Endodermal cell (in vitro differentiated cells): Measurements from ENCODE around the gene RAB14. TPM values are rescaled to one million over a fixed set of nuclear protein-coding genes. Genes with fewer than 3 reads are reported as not detected.

Source experiments
- DNase-seq: peaks from one replicate; pipeline ENCODE4 v3.0.0-alpha.2; 2017
- H3K27ac ChIP-seq: 2 replicates; pipeline ENCODE4 v1.5.1; 2013; ENCODE audit warnings: mild to moderate bottlenecking, low read depth, low read length, moderate library complexity
- H3K27me3 ChIP-seq: 2 replicates; pipeline ENCODE4 v1.6.1; 2013; ENCODE audit warnings: mild to moderate bottlenecking, low read length, moderate library complexity; ENCODE audit not compliant: insufficient read depth, control insufficient read depth, poor library complexity, severe bottlenecking
- H3K36me3 ChIP-seq: 2 replicates; pipeline ENCODE4 v1.7.0; 2013; ENCODE audit warnings: mild to moderate bottlenecking, low read length, moderate library complexity; ENCODE audit not compliant: control insufficient read depth, insufficient read depth
- H3K4me1 ChIP-seq: one replicate; pipeline ENCODE4 v1.7.0; 2013; ENCODE audit warnings: low read length; ENCODE audit not compliant: control insufficient read depth, insufficient read depth
- H3K4me3 ChIP-seq: 2 replicates; pipeline ENCODE4 v1.5.1; 2013; ENCODE audit warnings: mild to moderate bottlenecking, low read length, moderate library complexity
- H3K9ac ChIP-seq: 2 replicates; pipeline ENCODE4 v1.6.1; 2013; ENCODE audit warnings: mild to moderate bottlenecking, low read length, moderate library complexity; ENCODE audit not compliant: poor library complexity, severe bottlenecking; ENCODE audit errors: extremely low read depth
- H3K9me3 ChIP-seq: 2 replicates; pipeline ENCODE4 v1.6.1; 2013; ENCODE audit warnings: mild to moderate bottlenecking, low read length, moderate library complexity; ENCODE audit not compliant: control insufficient read depth
- H3K27ac Mint-ChIP-seq: 2 replicates; pipeline ENCODE4 v1.8.0; 2020; ENCODE audit warnings: mixed read lengths
- H3K27me3 Mint-ChIP-seq: 2 replicates; pipeline ENCODE4 v1.8.0; 2021; ENCODE audit warnings: mild to moderate bottlenecking, mixed read lengths; ENCODE audit not compliant: insufficient read depth
- H3K36me3 Mint-ChIP-seq: 2 replicates; pipeline ENCODE4 v1.8.0; 2020; ENCODE audit warnings: low read depth, mixed read lengths
- H3K4me1 Mint-ChIP-seq: 2 replicates; pipeline ENCODE4 v1.8.0; 2020; ENCODE audit warnings: mixed read lengths
- H3K4me3 Mint-ChIP-seq: 2 replicates; pipeline ENCODE4 v1.8.0; 2020; ENCODE audit warnings: mild to moderate bottlenecking, moderate library complexity, mixed read lengths
- H3K9me3 Mint-ChIP-seq: 2 replicates; pipeline ENCODE4 v1.8.0; 2020; ENCODE audit warnings: mild to moderate bottlenecking, mixed read lengths
- WGBS, 2 experiments: methylation state at CpG; one replicate each; pipeline versions ENCODE4 v1.1.5 to v1.1.7; 2013; ENCODE audit warnings: missing lambda C conversion rate in 2 of 2, mixed read lengths in 1 of 2; ENCODE audit not compliant: insufficient coverage in 1 of 2, insufficient read length in 1 of 2; 5-methylcytosine and 5-hydroxymethylcytosine counted together
- total RNA-seq, 2 donors: library from RNA; stranded (reverse); fragmentation: NEBNext Ultra II Directional in 1 of 2; extraction: Animal tissue kit (Norgen Biotek cat#: 25700) in 1 of 2; gene quantifications; 2 replicates in 1 of 2; 3 replicates in 1 of 2; pipeline ENCODE4 v1.2.1, GENCODE V29; 2021
- TF ChIP-seq, protein P1 (sequence below): fragments of 200-600 bp; sonication (generic); conservative IDR thresholded peaks from 2 replicates; pipeline ENCODE4 v1.5.0; 2021; ENCODE audit warnings: antibody characterized with exemption, mild to moderate bottlenecking

RAB14 gene
- total RNA-seq, 2 donors from 2014 or later, result 35.9 to 40.7 TPM

- no peaks in the 10 kb centered on the region for H3K9me3 Mint-ChIP-seq
- no peaks in the 10 kb centered on the region for H3K4me1 Mint-ChIP-seq
- H3K27ac Mint-ChIP-seq, result no peak overlapping the region
- Histone ChIP-seq H3K4me3 (no peak overlapping the region), H3K9me3 (no peaks in the 10 kb centered on the region), H3K27ac (no peak overlapping the region), H3K4me1 (no peaks in the 10 kb centered on the region), H3K9ac (no peak overlapping the region), H3K36me3 (no peaks in the 10 kb centered on the region), H3K27me3 (no peaks in the 10 kb centered on the region)
- H3K4me3 Mint-ChIP-seq, result no peak overlapping the region
- no peak for DNase-seq
- TF ChIP-seq, protein P1, sequence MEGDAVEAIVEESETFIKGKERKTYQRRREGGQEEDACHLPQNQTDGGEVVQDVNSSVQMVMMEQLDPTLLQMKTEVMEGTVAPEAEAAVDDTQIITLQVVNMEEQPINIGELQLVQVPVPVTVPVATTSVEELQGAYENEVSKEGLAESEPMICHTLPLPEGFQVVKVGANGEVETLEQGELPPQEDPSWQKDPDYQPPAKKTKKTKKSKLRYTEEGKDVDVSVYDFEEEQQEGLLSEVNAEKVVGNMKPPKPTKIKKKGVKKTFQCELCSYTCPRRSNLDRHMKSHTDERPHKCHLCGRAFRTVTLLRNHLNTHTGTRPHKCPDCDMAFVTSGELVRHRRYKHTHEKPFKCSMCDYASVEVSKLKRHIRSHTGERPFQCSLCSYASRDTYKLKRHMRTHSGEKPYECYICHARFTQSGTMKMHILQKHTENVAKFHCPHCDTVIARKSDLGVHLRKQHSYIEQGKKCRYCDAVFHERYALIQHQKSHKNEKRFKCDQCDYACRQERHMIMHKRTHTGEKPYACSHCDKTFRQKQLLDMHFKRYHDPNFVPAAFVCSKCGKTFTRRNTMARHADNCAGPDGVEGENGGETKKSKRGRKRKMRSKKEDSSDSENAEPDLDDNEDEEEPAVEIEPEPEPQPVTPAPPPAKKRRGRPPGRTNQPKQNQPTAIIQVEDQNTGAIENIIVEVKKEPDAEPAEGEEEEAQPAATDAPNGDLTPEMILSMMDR, result no peak
- H3K36me3 Mint-ChIP-seq, result no peaks in the 10 kb centered on the region
- WGBS, 2 experiments, result 95 to 100% methylated on average over 3 to 4 of the region's 4 CpGs
- peaks cover 3% of the 10 kb centered on the region for H3K27me3 Mint-ChIP-seq
Measured at GRCh38 chr9:121232251-121232650, 30.6 kb upstream of the RAB14 start.

- Histone ChIP-seq H3K36me3 (no peaks in the 10 kb centered on the region), H3K27me3 (no peaks in the 10 kb centered on the region), H3K27ac (no peak overlapping the region), H3K4me3 (no peak overlapping the region), H3K9ac (no peak overlapping the region), H3K4me1 (no peaks in the 10 kb centered on the region), H3K9me3 (no peaks in the 10 kb centered on the region)
- H3K36me3 Mint-ChIP-seq, result no peaks in the 10 kb centered on the region
- TF ChIP-seq, protein P1, result no peak
- no peak overlapping the region for H3K4me3 Mint-ChIP-seq
- DNase-seq, result no peak
- H3K27me3 Mint-ChIP-seq, result peaks cover 8% of the 10 kb centered on the region
- H3K9me3 Mint-ChIP-seq, result no peaks in the 10 kb centered on the region
- no peaks in the 10 kb centered on the region for H3K4me1 Mint-ChIP-seq
- WGBS, 2 experiments, result 92 to 94% methylated on average over 2 to 5 of the region's 5 CpGs
- no peak overlapping the region for H3K27ac Mint-ChIP-seq
Measured at GRCh38 chr9:121230256-121230655, 28.6 kb upstream of the RAB14 start.

DNA sequence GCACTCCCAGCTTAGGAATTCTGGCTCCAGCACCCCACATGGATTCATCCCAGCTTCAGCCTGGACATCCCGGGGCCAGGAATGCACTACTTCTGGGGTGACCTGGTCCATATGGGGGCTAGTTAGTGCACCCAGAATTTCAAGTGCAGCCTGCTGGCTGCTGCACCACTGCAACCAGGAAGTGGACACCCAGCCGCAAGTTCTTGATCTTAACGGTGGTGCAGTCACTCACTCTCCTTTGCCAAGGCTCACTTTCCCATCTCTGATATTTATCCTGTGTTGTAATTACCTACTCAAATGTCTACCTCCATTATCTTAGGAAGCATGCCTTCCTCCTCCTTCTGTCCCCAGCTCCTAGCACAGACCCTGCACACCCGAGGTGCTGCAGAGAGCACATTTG, 26.2 kb upstream of the RAB14 start:
- H3K27ac ChIP-seq, result no peak overlapping the region
- H3K4me1 ChIP-seq, result no peaks in the 10 kb centered on the region
- TF ChIP-seq, protein P1, result no peak
- H3K9me3 ChIP-seq, result no peaks in the 10 kb centered on the region
- Mint-ChIP-seq H3K36me3 (no peaks in the 10 kb centered on the region), H3K9me3 (no peaks in the 10 kb centered on the region), H3K4me3 (no peak overlapping the region), H3K27me3 (peaks cover 8% of the 10 kb centered on the region), H3K27ac (no peak overlapping the region), H3K4me1 (no peaks in the 10 kb centered on the region)
- H3K36me3 ChIP-seq, result no peaks in the 10 kb centered on the region
- no peak for DNase-seq
- H3K4me3 ChIP-seq, result no peak overlapping the region
- 88 to 94% methylated on average over 3 to 4 of the region's 4 CpGs for WGBS, 2 experiments
- H3K27me3 ChIP-seq, result no peaks in the 10 kb centered on the region
- H3K9ac ChIP-seq, result no peak overlapping the region
